COLO829 (cell line): Measurements from ENCODE around the gene MTX1.

Source experiments
- DNase-seq: peaks from one replicate; pipeline ENCODE4 v3.0.0; 2012; ENCODE audit warnings: low spot score

MTX1 gene

DNA sequence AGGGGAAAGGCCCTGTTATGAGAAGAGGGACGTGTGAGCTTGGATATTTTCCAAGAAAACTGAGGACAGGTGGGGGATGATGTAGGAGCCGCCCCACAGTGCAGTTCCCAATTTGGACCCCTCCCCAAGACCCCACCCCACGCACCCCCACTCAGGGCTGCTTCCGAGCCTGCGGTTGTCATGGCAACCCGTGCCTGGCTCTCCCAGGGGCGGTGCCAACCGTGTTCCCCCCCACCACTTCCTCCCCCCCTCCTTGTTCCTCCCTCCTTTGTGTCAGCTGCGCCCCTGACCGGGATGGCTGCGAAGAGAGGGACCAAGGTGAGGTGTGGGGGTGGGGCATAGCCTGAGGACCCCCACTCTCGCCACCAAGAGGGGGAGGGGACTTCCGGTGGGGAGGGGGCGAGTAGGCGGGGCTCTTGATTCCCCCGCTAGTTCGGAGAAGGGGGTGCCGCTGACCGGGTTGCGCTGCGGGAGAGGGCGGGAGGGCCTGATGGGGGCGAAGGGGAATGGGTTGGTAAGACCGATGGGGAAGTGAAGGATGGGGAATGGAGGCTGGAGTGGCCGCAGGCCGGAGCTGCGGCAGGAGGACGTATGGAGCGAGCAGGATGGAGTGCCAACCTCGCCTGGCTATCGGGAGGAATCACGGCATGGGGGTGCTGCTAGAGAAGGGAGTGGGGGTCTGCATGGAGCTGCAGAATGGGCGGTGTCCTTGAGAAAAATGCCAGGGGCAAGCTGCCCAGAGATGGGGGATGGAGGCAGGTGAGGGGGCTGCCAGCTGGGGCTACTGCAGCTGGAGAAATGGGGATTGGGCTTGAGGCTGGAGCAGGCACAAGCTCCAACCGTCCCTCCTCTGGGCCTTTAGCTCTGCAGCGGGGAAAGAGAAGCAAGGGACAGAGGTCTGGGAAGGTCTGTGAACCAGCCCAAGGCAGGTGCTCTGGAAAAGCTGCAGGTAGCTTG is 33.9 kb upstream of the MTX1 start:
- DNase-seq, result no peak

GRCh38 chr1:155175281-155175926 is 33.1 kb upstream of the MTX1 start:
- DNase-seq, result no peak

- DNase-seq, result no peak
Observed at GRCh38 chr1:155175927-155176371, 32.5 kb upstream of the MTX1 start.

DNA sequence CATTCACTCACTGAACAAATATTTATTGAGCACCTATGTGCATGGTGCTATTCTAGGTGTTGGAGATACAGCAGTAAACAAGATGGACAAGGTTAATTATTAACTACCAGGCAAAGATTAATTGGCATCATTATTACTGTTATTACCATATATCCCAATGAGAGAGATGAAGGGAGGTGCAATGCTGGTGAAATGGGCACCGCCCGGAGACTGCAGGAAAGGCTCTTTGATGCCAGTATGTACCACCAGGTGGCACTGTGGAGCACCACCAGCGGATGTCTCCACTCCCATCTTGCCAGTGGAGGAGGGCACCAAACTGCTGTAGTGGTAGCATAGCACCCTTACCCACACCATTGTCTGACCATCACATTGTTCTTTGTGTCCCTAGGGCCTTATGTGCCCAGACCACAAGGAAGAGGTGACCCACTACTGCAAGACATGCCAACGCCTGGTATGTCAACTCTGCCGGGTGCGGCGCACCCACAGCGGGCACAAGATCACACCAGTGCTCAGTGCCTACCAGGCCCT is 31.9 kb upstream of the MTX1 start:
- DNase-seq, result peak; percentile 98

DNA sequence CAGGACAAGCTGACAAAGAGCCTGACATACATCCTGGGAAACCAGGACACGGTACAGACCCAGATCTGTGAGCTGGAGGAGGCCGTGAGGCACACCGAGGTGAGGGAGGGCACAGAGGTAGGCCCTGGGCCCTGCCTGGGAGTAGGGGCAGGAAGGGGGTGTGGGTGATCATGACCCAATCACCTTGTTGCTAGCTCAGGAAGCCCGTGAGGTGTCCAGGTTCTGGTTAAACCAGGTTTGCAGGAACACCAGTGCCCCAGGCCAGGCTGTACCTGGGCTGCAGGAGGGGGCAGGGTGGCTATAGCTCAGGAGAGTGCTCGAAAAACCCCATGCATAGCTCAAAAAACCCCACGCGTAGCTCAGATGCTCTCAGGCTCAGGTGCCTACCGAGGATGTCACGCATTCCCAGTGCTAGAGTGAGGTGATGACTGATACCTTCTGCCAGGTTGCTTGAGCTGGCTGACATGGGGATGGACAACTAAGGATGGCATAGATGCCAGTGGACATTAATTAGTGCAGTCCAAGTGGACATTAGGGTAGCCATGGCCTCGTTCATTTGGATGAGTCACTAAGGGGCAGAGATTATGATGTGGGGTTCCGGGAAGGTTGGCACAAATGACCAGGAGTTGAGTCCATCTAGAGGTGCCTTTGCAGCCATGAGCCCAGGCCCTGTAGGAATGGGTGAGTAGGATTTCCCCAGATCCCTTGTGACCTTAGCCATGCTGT is 31.1 kb upstream of the MTX1 start:
- DNase-seq, result no peak

DNA sequence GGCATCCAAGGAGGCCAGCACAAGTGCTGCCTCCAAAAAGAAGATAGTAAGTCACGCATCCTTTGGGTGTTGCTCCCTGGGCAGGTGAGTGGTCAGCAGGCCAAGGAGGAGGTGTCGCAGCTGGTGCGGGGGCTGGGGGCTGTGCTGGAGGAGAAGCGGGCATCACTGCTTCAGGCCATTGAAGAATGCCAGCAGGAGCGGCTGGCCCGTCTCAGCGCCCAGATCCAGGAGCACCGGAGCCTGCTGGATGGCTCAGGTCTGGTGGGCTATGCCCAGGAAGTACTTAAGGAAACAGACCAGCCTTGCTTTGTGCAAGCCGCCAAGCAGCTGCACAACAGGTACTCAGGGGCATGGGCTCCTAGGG is 30.6 kb upstream of the MTX1 start:
- DNase-seq, result no peak

GRCh38 chr1:155178441-155179111 is 29.9 kb upstream of the MTX1 start:
- DNase-seq, result no peak

- no peak for DNase-seq
Observed at GRCh38 chr1:155179112-155180031, 29.1 kb upstream of the MTX1 start.

DNA sequence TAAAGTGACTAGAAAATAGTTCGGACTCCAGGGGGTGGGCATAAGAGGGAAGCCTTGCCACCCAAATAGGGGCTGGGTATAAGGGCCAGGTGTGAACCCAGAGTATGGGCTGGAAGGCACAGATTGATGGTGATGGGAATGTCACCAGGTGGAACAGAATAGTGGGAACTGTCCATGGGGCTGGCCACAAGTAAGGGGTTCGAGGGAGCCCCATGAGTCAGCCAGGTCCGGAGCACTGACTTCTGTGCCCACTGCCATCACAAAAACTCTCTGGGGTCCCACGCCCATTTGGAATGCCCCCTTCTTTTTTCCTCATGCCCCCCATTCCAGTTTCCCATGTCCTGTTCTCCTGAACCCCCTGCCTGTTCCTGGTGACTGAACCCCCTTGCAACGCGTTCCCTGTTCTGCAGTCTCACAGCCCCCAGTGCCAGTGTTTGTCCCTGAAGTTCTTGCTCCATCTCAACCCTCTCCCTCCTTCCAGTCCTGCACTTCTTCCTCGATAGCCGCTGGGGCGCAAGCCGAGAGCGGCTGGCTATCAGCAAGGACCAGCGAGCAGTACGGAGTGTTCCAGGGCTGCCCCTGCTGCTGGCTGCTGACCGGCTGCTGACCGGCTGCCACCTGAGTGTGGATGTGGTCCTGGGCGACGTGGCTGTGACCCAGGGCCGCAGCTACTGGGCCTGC is 27.0 kb upstream of the MTX1 start:
- no peak for DNase-seq

DNA sequence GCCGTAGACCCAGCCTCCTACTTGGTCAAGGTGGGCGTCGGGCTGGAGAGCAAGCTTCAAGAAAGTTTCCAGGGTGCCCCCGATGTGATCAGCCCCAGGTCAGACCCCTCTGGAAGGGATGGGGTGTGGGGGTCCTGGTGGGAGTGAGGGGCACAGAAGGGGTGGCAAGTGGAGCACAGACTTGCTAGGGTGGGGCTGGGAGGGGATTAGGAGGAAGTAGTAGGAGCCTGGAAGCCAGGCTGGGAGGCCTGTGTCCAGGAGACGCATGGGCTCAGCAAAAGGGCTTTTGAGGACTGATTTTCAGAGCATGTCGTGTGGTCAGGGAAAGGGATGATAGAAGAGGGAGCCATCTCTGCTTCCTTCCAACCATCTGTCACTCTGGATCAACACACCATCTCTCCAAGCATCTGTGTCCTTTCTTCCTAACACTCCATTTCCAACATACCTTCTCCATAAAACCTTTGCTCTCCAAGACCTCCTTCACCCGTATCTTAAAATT is 26.4 kb upstream of the MTX1 start:
- DNase-seq, result no peak

GRCh38 chr1:155183775-155184221 is 24.7 kb upstream of the MTX1 start:
- DNase-seq, result no peak

GRCh38 chr1:155184351-155184811 is 24.1 kb upstream of the MTX1 start:
- no peak for DNase-seq

GRCh38 chr1:155184835-155185782 is 23.4 kb upstream of the MTX1 start:
- no peak for DNase-seq

DNA sequence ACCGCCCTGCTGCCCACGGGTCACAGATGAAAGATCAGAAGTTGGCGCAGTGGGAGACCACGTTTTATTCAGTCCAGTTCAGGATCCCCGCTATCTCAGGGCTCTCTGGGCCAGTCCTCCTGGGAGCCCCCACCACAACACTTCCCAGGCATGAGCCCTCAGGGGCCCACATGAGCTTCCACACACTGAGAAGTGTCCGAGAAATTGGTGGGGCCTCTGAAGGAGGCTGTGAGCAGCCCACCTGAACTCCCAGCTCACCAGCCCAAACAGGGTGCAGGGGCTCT is 22.8 kb upstream of the MTX1 start:
- DNase-seq, result no peak

DNA sequence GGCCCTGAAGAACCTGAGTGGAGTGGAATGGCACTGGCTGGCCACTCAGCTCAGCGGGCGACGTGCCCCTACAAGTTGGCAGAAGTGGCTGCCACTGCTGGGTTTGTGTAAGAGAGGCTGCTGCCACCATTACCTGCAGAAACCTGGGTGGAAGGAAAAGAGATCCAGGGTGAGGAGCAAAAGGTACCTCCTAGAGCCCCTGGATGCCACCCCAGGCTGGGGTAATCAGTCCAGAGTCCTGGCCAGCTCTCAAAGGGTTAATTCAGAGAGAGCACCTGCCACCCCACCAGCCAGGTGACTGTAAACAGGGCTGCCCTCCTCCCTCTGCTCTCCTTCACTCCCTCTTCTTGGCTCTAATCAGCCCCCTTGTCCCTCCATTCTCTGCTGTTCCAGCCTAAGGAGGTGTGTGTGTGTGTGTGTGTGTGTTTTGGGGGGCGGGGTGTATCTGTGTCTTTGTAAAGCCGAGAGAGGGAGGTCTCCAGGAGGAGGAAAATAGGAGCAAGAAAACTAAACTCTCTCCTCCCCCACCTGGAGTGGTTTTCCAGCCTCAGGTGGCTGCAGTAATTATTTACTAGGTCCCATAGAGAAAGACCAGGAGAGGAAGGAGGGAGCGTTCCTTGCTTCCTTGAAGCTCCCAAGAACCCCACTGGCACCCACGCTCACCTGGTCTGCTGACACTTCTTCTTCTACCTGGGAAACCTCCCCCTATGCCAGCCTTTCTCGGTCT is 22.3 kb upstream of the MTX1 start:
- no peak for DNase-seq

DNA sequence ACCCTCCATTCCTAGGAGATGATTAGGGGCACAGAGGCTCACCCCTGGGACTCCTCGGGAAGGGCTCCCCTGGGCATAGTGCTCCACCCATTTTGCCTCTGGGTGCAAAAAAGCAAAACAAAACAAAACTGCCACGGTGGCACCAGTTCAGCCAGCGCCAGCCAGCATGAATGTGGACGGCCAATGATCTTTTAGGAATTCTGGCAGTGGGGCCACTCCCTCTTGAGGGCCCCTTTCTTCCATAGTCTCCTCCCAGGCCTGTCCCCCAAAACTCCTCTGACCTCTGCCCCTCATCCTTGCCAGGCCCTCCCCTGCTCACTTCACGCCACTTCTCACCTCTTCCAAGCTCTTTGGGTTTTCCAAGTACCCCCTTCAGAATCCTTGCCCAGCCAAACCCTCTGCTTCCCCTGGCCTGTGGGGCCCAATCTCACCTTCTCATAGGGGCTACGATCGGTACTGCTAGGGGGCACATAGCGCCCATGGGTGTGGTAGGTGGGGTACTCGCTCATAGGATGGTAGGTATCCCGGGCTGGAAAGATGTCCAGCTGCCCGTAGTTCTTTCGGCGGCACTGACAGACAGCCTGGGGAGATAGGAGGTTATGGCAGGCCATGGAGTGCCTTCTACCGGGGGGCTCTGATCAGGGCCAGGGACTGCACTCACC is 21.6 kb upstream of the MTX1 start:
- no peak for DNase-seq

DNA sequence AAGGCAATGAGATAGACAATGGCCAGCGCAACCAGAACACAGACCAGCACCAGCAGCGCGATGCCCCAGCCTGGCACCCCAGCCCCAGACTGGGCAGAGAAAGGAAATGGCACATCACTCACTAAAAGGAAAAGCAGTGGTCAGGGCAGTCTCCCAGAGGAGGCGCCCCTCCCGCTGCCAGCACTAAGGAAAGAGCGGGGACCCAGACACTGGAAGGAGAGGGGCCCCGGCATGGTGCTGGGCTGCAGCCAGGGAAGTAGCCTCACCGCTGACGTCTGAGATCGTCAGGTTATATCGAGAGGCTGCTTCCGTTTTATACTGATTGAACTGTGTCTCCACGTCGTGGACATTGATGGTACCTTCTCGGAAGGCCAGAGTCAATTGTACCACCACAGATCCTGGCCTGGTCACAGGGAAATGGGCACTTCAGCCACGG is 21.0 kb upstream of the MTX1 start:
- DNase-seq, result no peak

DNA sequence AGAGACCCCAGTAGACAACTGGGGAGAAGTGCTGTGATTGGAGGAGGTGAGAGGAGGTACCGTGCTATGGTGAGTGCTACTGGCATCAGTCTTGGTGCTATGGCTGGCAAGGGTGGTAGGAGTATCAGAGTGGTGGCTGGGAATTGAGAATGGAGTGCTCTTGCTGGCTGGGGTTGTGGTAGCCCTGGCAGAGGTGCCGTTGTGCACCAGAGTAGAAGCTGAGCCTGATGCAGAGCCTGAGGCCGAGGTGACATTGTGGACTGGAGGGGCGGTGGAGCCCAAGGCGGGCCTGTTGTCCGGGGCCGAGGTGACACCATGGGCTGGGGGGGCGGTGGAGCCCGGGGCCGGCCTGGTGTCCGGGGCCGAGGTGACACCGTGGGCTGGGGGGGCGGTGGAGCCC is 20.2 kb upstream of the MTX1 start:
- no peak for DNase-seq
